IMR-90 (cell line): ENCODE results near the gene PKP4. TPM values are rescaled to one million over a fixed set of nuclear protein-coding genes. Genes with fewer than 3 reads are reported as not detected.

Experiments used
- ATAC-seq: fragments of 200-7000 bp; cut with Tn5 transposase; 2 replicates; pipeline ENCODE4 v1.9.1; 2020; ENCODE audit warnings: low read depth, mild to moderate bottlenecking, moderate library complexity
- BruUV-seq: library from RNA; stranded (reverse); fragments of 400-500 nt; replicated peaks from 2 replicates; lab custom pipeline; 2021; lab: Mats Ljungman, UMichigan
- CTCF ChIA-PET: fragments of 300-600 bp; formaldehyde crosslinking; extraction: SDS; loops from one replicate; lab custom pipeline; 2021; ENCODE audit warnings: antibody characterized with exemption; lab: Yijun Ruan, JAX
- POLR2A ChIA-PET: fragments of 300-600 bp; sonication (Branson Sonifier 250); formaldehyde crosslinking; loops from one replicate; lab custom pipeline; 2022; ENCODE audit warnings: antibody characterized with exemption; ENCODE audit not compliant: unreplicated experiment; lab: Charles Lee
- DNase-seq: peaks from one replicate; pipeline ENCODE4 v3.0.0; 2013
- H2AFZ ChIP-seq: replicated peaks from 2 replicates; pipeline ENCODE3; 2013; ENCODE audit warnings: low read length, mild to moderate bottlenecking; ENCODE audit not compliant: poor library complexity
- H2AK5ac ChIP-seq: 2 replicates; pipeline ENCODE4 v1.6.1; 2013; ENCODE audit warnings: low read depth, low read length, inconsistent platforms
- H2AK9ac ChIP-seq: replicated peaks from 2 replicates; pipeline ENCODE3; 2013; ENCODE audit warnings: mild to moderate bottlenecking, low read depth, low read length, moderate library complexity; ENCODE audit not compliant: poor library complexity
- H2BK120ac ChIP-seq: 2 replicates; pipeline ENCODE4 v1.6.1; 2013; ENCODE audit warnings: low read depth, low read length, inconsistent platforms
- H2BK15ac ChIP-seq: 3 replicates; pipeline ENCODE4 v1.6.1; 2013; ENCODE audit warnings: low read depth, low read length, inconsistent platforms
- H2BK20ac ChIP-seq: 2 replicates; pipeline ENCODE4 v1.6.1; 2013; ENCODE audit warnings: low read depth, mild to moderate bottlenecking, inconsistent platforms, low read length, moderate library complexity
- H2BK5ac ChIP-seq: 2 replicates; pipeline ENCODE4 v1.6.1; 2013; ENCODE audit warnings: mild to moderate bottlenecking, low read depth, low read length, inconsistent platforms; ENCODE audit not compliant: poor library complexity, severe bottlenecking
- H3K14ac ChIP-seq: replicated peaks from 2 replicates; pipeline ENCODE4 v1.6.1; 2013; ENCODE audit warnings: low read depth, low read length, inconsistent platforms
- H3K18ac ChIP-seq: 2 replicates; pipeline ENCODE4 v1.6.1; 2013; ENCODE audit warnings: low read depth, low read length, control low read depth
- H3K23ac ChIP-seq: 2 replicates; pipeline ENCODE4 v1.6.1; 2013; ENCODE audit warnings: low read depth, low read length, inconsistent platforms
- H3K27ac ChIP-seq: 2 replicates; pipeline ENCODE4 v1.5.1; 2013; ENCODE audit warnings: mild to moderate bottlenecking, control low read depth, low read length; ENCODE audit not compliant: insufficient read depth
- H3K27me3 ChIP-seq: 2 replicates; pipeline ENCODE4 v1.6.1; 2013; ENCODE audit warnings: low read length; ENCODE audit not compliant: control insufficient read depth, insufficient read depth
- H3K36me3 ChIP-seq: 2 replicates; pipeline ENCODE4 v1.6.1; 2013; ENCODE audit warnings: low read length, mixed read lengths; ENCODE audit not compliant: control insufficient read depth, insufficient read depth
- H3K4ac ChIP-seq: 2 replicates; pipeline ENCODE4 v1.6.1; 2013; ENCODE audit warnings: low read depth, low read length, inconsistent platforms
- H3K4me1 ChIP-seq: 2 replicates; pipeline ENCODE4 v1.6.1; 2013; ENCODE audit warnings: low read length, mixed read lengths; ENCODE audit not compliant: control insufficient read depth, insufficient read depth
- H3K4me2 ChIP-seq: 2 replicates; pipeline ENCODE4 v1.6.1; 2013; ENCODE audit warnings: low read depth, mild to moderate bottlenecking, control low read depth, low read length, moderate library complexity
- H3K4me3 ChIP-seq: 2 replicates; pipeline ENCODE4 v1.5.1; 2013; ENCODE audit warnings: low read depth, mild to moderate bottlenecking, control low read depth, low read length, moderate library complexity; ENCODE audit not compliant: insufficient read depth
- H3K56ac ChIP-seq: 2 replicates; pipeline ENCODE4 v1.6.1; 2013; ENCODE audit warnings: low read length, inconsistent platforms; ENCODE audit not compliant: insufficient read depth; ENCODE audit errors: extremely low read depth
- H3K79me1 ChIP-seq, 2 experiments: 2 replicates each; pipeline ENCODE4 v1.6.1; 2013; ENCODE audit warnings: low read length in 2 of 2, inconsistent platforms in 1 of 2, low read depth in 1 of 2
- H3K9ac ChIP-seq: 2 replicates; pipeline ENCODE4 v1.6.1; 2013; ENCODE audit warnings: low read depth, low read length, control low read depth
- H3K9me1 ChIP-seq: 2 replicates; pipeline ENCODE4 v1.6.1; 2013; ENCODE audit warnings: low read length, inconsistent platforms; ENCODE audit not compliant: insufficient read depth
- H3K9me3 ChIP-seq: 2 replicates; pipeline ENCODE4 v1.6.1; 2013; ENCODE audit warnings: low read length; ENCODE audit not compliant: control insufficient read depth, insufficient read depth
- H4K20me1 ChIP-seq: 2 replicates; pipeline ENCODE4 v1.6.1; 2013; ENCODE audit warnings: low read length, inconsistent platforms; ENCODE audit not compliant: insufficient read depth
- H4K5ac ChIP-seq: 2 replicates; pipeline ENCODE4 v1.6.1; 2013; ENCODE audit warnings: mild to moderate bottlenecking, low read depth, low read length, control low read depth
- H4K8ac ChIP-seq, 2 experiments: 2 replicates each; pipeline ENCODE4 v1.6.1; 2013; ENCODE audit warnings: low read depth in 2 of 2, low read length in 2 of 2, control low read depth in 1 of 2, inconsistent platforms in 1 of 2
- H4K91ac ChIP-seq: 2 replicates; pipeline ENCODE4 v1.6.1; 2013; ENCODE audit warnings: low read depth, low read length, inconsistent platforms; ENCODE audit not compliant: insufficient read depth
- CEBPB ChIP-seq: IDR thresholded peaks from 2 replicates; pipeline ENCODE4 v1.6.1; 2012; ENCODE audit warnings: low read depth, low read length, improper control_type of control experiment
- CTCF ChIP-seq: conservative IDR thresholded peaks from 2 replicates; pipeline ENCODE4 v1.5.1; 2012; ENCODE audit warnings: mild to moderate bottlenecking, low read depth, low read length, improper control_type of control experiment
- MAZ ChIP-seq: IDR thresholded peaks from 2 replicates; pipeline ENCODE4 v1.6.1; 2012; ENCODE audit warnings: low read depth, mild to moderate bottlenecking, low read length, improper control_type of control experiment, moderate library complexity, borderline replicate concordance
- MXI1 ChIP-seq: IDR thresholded peaks from 2 replicates; pipeline ENCODE4 v1.6.1; 2012; ENCODE audit warnings: low read depth, mild to moderate bottlenecking, low read length, moderate library complexity, borderline replicate concordance
- POLR2A ChIP-seq: IDR thresholded peaks from 2 replicates; pipeline ENCODE4 v1.6.1; 2012; ENCODE audit warnings: mild to moderate bottlenecking, low read depth, low read length
- RAD21 ChIP-seq: IDR thresholded peaks from 2 replicates; pipeline ENCODE4 v1.6.1; 2012; ENCODE audit warnings: low read length, improper control_type of control experiment
- SMC3 ChIP-seq: fragments of 150-350 bp; IDR thresholded peaks from 2 replicates; pipeline ENCODE4 v1.6.1; 2016; ENCODE audit warnings: low read depth, mild to moderate bottlenecking, antibody characterized with exemption, low read length, moderate library complexity
- USF2 ChIP-seq: fragments of 150-350 bp; IDR thresholded peaks from 2 replicates; pipeline ENCODE4 v1.6.1; 2017; ENCODE audit warnings: mild to moderate bottlenecking, antibody characterized with exemption, low read length, low read depth
- WGBS, 2 experiments: methylation state at CpG; one replicate each; pipeline versions ENCODE4 v1.1.5 to v1.1.7; 2013; ENCODE audit warnings: missing lambda C conversion rate in 2 of 2; ENCODE audit not compliant: insufficient read length in 1 of 2; ENCODE audit errors: extremely low coverage in 2 of 2; 5-methylcytosine and 5-hydroxymethylcytosine counted together
- dilution Hi-C: fragments of 300-500 bp; cut with HindIII; formaldehyde crosslinking; loops from one replicate; pipeline ENCODE4 v1.14.3; 2018; ENCODE audit warnings: low sequenced_read_pairs; ENCODE audit not compliant: unreplicated experiment
- in situ Hi-C: fragments of 300-500 bp; cut with MboI; formaldehyde crosslinking; loops from 3 replicates; pipeline ENCODE4 v1.14.3; 2019; ENCODE audit warnings: low sequenced_read_pairs, inconsistent platforms, mixed read lengths
- intact Hi-C: fragments of 100-400 bp; cut with micrococcal nuclease; formaldehyde crosslinking; loops from 2 replicates; pipeline ENCODE4 v1.10.0; 2022
- polyA plus RNA-seq, 3 experiments: library from polyadenylated mRNA; depleted of rRNA; stranded (reverse); fragments of >200 nt; gene quantifications; 2 replicates each; pipeline ENCODE4 v1.2.3, GENCODE V29; 2012; ENCODE audit warnings: low replicate concordance in 1 of 3
- total RNA-seq: library from RNA; depleted of rRNA; stranded (reverse); fragments of >200 nt; gene quantifications from 2 replicates; pipeline ENCODE4 v1.2.3, GENCODE V29; 2012

Gene PKP4
- total and polyA plus RNA-seq, 2 of the 4 experiments (the other 2 are of a cell fraction), result 20.1 to 37.8 TPM

- BruUV-seq, result no TSS peak
- in situ Hi-C loops, result no loop called here
- dilution Hi-C loops, result no loop called here
Measured at GRCh38 chr2:158570869-158571268, 114.1 kb downstream of the PKP4 start.

More at GRCh38 chr2:158570869-158571268, 114.1 kb downstream of the PKP4 start:
- H3K9ac ChIP-seq, result no peak overlapping the region
- CTCF ChIA-PET, result no interaction called here
- H2AFZ ChIP-seq, result no peak overlapping the region
- 100% methylated on average over 2 of the region's 3 CpGs; no CpG with 5 or more reads in 1 of the 2 experiments for WGBS, 2 experiments
- H3K36me3 ChIP-seq, result no peaks in the 10 kb centered on the region
- peaks cover 0 to 6% of the 10 kb centered on the region in 2 experiments; a peak in 1 of 4 replicates for H3K79me1 ChIP-seq
- no peaks in the 10 kb centered on the region for H3K27me3 ChIP-seq
- H3K9me1 ChIP-seq, result peaks cover 3% of the 10 kb centered on the region; the same call in 1 of the 2 replicates
- no peak overlapping the region for H4K8ac ChIP-seq
- no peak overlapping the region for H4K91ac ChIP-seq
- no peak overlapping the region for H4K5ac ChIP-seq
- no peak overlapping the region for H2BK20ac ChIP-seq
- H3K9me3 ChIP-seq, result no peaks in the 10 kb centered on the region
- no peak overlapping the region for H2BK120ac ChIP-seq
- POLR2A ChIA-PET, result no interaction called here
- no peak overlapping the region for H3K27ac ChIP-seq
- no peak overlapping the region for H2BK15ac ChIP-seq
- H4K20me1 ChIP-seq, result no peaks in the 10 kb centered on the region
- no peak overlapping the region for H2AK5ac ChIP-seq
- no peak overlapping the region for H3K18ac ChIP-seq
- no peak overlapping the region for H3K4me3 ChIP-seq
- no peak overlapping the region for H3K4me2 ChIP-seq
- no peak overlapping the region for H2AK9ac ChIP-seq
- intact Hi-C loops, result no loop called here
- TF ChIP-seq USF2, result no peak
- TF ChIP-seq SMC3, result no peak
- no peak for TF ChIP-seq CTCF
- no peak for TF ChIP-seq POLR2A
- no peak for TF ChIP-seq RAD21
- TF ChIP-seq CEBPB, result no peak
- TF ChIP-seq MXI1, result no peak
- TF ChIP-seq MAZ, result no peak
- no peak for DNase-seq
- H3K14ac ChIP-seq, result no peak overlapping the region
- H3K56ac ChIP-seq, result no peak overlapping the region
- ATAC-seq, result no peak
- H3K4me1 ChIP-seq, result peaks cover 2% of the 10 kb centered on the region
- H3K23ac ChIP-seq, result no peak overlapping the region
- H3K4ac ChIP-seq, result no peak overlapping the region
- no peak overlapping the region for H2BK5ac ChIP-seq
